HCT116 (cell line): ENCODE data around the gene ACTN1. TPM values are rescaled to one million over a fixed set of nuclear protein-coding genes. Genes with fewer than 3 reads are reported as not detected.

ENCODE experiments used
- ATAC-seq: fragments of 200-7000 bp; cut with Tn5 transposase; 2 replicates; pipeline ENCODE4 v1.9.1; 2020; ENCODE audit warnings: mild to moderate bottlenecking, moderate library complexity
- BruUV-seq: library from RNA; stranded (reverse); fragments of 400-500 nt; replicated peaks from 2 replicates; lab custom pipeline; 2021; lab: Mats Ljungman, UMichigan
- CTCF ChIA-PET: fragments of 300-600 bp; sonication (Branson Sonifier 250); formaldehyde crosslinking; loops from one replicate; lab custom pipeline; 2021; ENCODE audit warnings: antibody characterized with exemption; lab: Charles Lee
- POLR2A ChIA-PET: fragments of 300-600, 350-600 bp; sonication (Branson Sonifier 250); formaldehyde crosslinking; loops from one replicate; lab custom pipeline; 2021; ENCODE audit warnings: antibody characterized with exemption; lab: Charles Lee
- RAD21 ChIA-PET, 2 experiments: fragments of 300-600 bp; sonication (Branson Sonifier 250); formaldehyde crosslinking; loops; one replicate each; lab custom pipeline; 2023; ENCODE audit warnings: low total read pairs in 2 of 2; ENCODE audit not compliant: uncharacterized antibody in 2 of 2, unreplicated experiment in 2 of 2, low non-redundant PET in 1 of 2; lab: Charles Lee
- DNase-seq: peaks from one replicate; pipeline ENCODE4 v3.0.0-alpha.2; 2010; ENCODE audit warnings: low read depth, low spot score
- H2AFZ ChIP-seq: fragments of 200-600 bp; shearing (Covaris generic), sonication (generic); 2 replicates; pipeline ENCODE4 v1.6.1; 2017; ENCODE audit warnings: low read depth, mixed run types, mixed read lengths, antibody characterized with exemption, low read length; ENCODE audit not compliant: poor library complexity, severe bottlenecking
- H3K27ac ChIP-seq: 2 replicates; pipeline ENCODE4 v1.5.1; 2012; ENCODE audit warnings: low read depth, low read length
- H3K27me3 ChIP-seq: fragments of 200-600 bp; sonication (generic); 2 replicates; pipeline ENCODE4 v1.6.1; 2016; ENCODE audit warnings: mixed run types, low read length, mixed read lengths; ENCODE audit not compliant: insufficient read depth
- H3K36me3 ChIP-seq, 2 experiments: fragments of 200-500 bp in 1 of 2; fragments of 200-600 bp in 1 of 2; sonication (Bioruptor generic) in 1 of 2; sonication (generic) in 1 of 2; 2 replicates each; pipeline versions ENCODE4 v1.5.1 to v1.6.1; 2014 to 2016; ENCODE audit warnings: low read length in 2 of 2, inconsistent platforms in 1 of 2, mixed read lengths in 1 of 2, mixed run types in 1 of 2; ENCODE audit not compliant: insufficient read depth in 2 of 2, control insufficient read depth in 1 of 2
- H3K4me1 ChIP-seq, 2 experiments: fragments of 200-600 bp in 1 of 2; sonication (generic) in 1 of 2; 2 replicates each; pipeline versions ENCODE4 v1.5.1 to v1.6.1; 2012 to 2017; ENCODE audit warnings: low read length in 2 of 2, inconsistent platforms in 1 of 2, mild to moderate bottlenecking in 1 of 2, mixed read lengths in 1 of 2, mixed run types in 1 of 2, moderate library complexity in 1 of 2; ENCODE audit not compliant: insufficient read depth in 2 of 2, control insufficient read depth in 1 of 2
- H3K4me2 ChIP-seq: fragments of 200-600 bp; sonication (generic); 2 replicates; pipeline ENCODE4 v1.6.1; 2017; ENCODE audit warnings: mixed run types, low read length, mixed read lengths
- H3K4me3 ChIP-seq, 2 experiments: fragments of 200-600 bp in 1 of 2; sonication (generic) in 1 of 2; replicated peaks in 1 of 2; 2 replicates each; pipeline ENCODE4 v1.5.1; 2011 to 2016; ENCODE audit warnings: low read length in 2 of 2, control low read depth in 1 of 2, low read depth in 1 of 2, mild to moderate bottlenecking in 1 of 2, mixed read lengths in 1 of 2, mixed run types in 1 of 2
- H3K79me2 ChIP-seq: fragments of 200-600 bp; sonication (generic); 2 replicates; pipeline ENCODE4 v1.6.1; 2017; ENCODE audit warnings: mild to moderate bottlenecking, mixed run types, low read length, moderate library complexity, mixed read lengths; ENCODE audit not compliant: insufficient read depth
- H3K9ac ChIP-seq: fragments of 200-600 bp; sonication (generic); 2 replicates; pipeline ENCODE4 v1.6.1; 2016; ENCODE audit warnings: low read length, mixed read lengths
- H3K9me2 ChIP-seq: fragments of 200-600 bp; sonication (generic), shearing (Covaris generic); 2 replicates; pipeline ENCODE4 v1.6.1; 2017; ENCODE audit warnings: mixed run types, mild to moderate bottlenecking, moderate library complexity; ENCODE audit not compliant: insufficient read depth
- H3K9me3 ChIP-seq, 2 experiments: fragments of 200-500 bp in 1 of 2; fragments of 200-600 bp in 1 of 2; sonication (Bioruptor generic) in 1 of 2; sonication (generic) in 1 of 2; 2 replicates each; pipeline ENCODE4 v1.6.1; 2014 to 2017; ENCODE audit warnings: low read length in 2 of 2, mixed read lengths in 2 of 2, inconsistent platforms in 1 of 2, low read depth in 1 of 2, mild to moderate bottlenecking in 1 of 2, mixed run types in 1 of 2, moderate library complexity in 1 of 2; ENCODE audit not compliant: control insufficient read depth in 1 of 2, insufficient read depth in 1 of 2
- H4K20me1 ChIP-seq: fragments of 200-600 bp; sonication (generic), shearing (Covaris generic); 2 replicates; pipeline ENCODE4 v1.6.1; 2017; ENCODE audit warnings: mixed run types, mild to moderate bottlenecking, moderate library complexity; ENCODE audit not compliant: insufficient read depth
- CBX3 ChIP-seq: IDR thresholded peaks from 2 replicates; pipeline ENCODE4 v1.6.1; 2012; ENCODE audit warnings: low read depth
- CEBPB ChIP-seq: IDR thresholded peaks from 2 replicates; pipeline ENCODE4 v1.6.1; 2012; ENCODE audit warnings: low read depth
- EGR1 ChIP-seq: IDR thresholded peaks from 2 replicates; pipeline ENCODE4 v1.6.1; 2012; ENCODE audit warnings: low read depth
- EZH2phosphoT487 ChIP-seq: fragments of 200-600 bp; IDR thresholded peaks from 2 replicates; pipeline ENCODE4 v1.6.1; 2018; ENCODE audit warnings: antibody characterized with exemption, borderline replicate concordance
- FOSL1 ChIP-seq: IDR thresholded peaks from 2 replicates; pipeline ENCODE4 v1.6.1; 2012; ENCODE audit warnings: low read depth
- MAX ChIP-seq: IDR thresholded peaks from 2 replicates; pipeline ENCODE4 v1.6.1; 2012
- POLR2AphosphoS5 ChIP-seq: IDR thresholded peaks from 2 replicates; pipeline ENCODE4 v1.6.1; 2011; ENCODE audit warnings: mild to moderate bottlenecking, low read depth, low read length, moderate library complexity
- RAD21 ChIP-seq: IDR thresholded peaks from 2 replicates; pipeline ENCODE4 v1.6.1; 2012; ENCODE audit warnings: low read depth, mild to moderate bottlenecking
- REST ChIP-seq: IDR thresholded peaks from 2 replicates; pipeline ENCODE4 v1.6.1; 2012; ENCODE audit warnings: low read depth
- SP1 ChIP-seq: IDR thresholded peaks from 2 replicates; pipeline ENCODE4 v1.6.1; 2012; ENCODE audit warnings: low read depth
- TCF7L2 ChIP-seq: IDR thresholded peaks from 2 replicates; pipeline ENCODE4 v1.7.0; 2011; ENCODE audit warnings: borderline replicate concordance, inconsistent platforms; ENCODE audit not compliant: insufficient read depth, insufficient read length; ENCODE audit errors: extremely low read depth
- YY1 ChIP-seq: IDR thresholded peaks from 2 replicates; pipeline ENCODE4 v1.6.1; 2011; ENCODE audit warnings: low read length, low read depth, moderate library complexity, mild to moderate bottlenecking; ENCODE audit not compliant: insufficient replicate concordance; ENCODE audit errors: extremely low read depth
- ZBTB33 ChIP-seq: IDR thresholded peaks from 2 replicates; pipeline ENCODE4 v1.6.1; 2011; ENCODE audit warnings: mild to moderate bottlenecking, low read length, moderate library complexity; ENCODE audit not compliant: insufficient replicate concordance; ENCODE audit errors: extremely low read depth
- intact Hi-C: fragments of 100-400 bp; cut with micrococcal nuclease; formaldehyde crosslinking; loops from 2 replicates; pipeline ENCODE4 v1.10.0; 2022
- total RNA-seq: library from RNA; stranded (reverse); gene quantifications from one replicate; pipeline ENCODE4 v1.2.1, GENCODE V29; 2021; ENCODE audit not compliant: unreplicated experiment

The ACTN1 gene
- total RNA-seq, 1 experiment from 2014 or later, result 123 TPM

- Histone ChIP-seq H3K36me3 (peaks cover 29 to 50% of the 10 kb centered on the region in 2 experiments; a peak in 3 of 4 replicates), H3K9me2 (no peaks in the 10 kb centered on the region), H2AFZ (no peak overlapping the region), H3K79me2 (peaks cover 8% of the 10 kb centered on the region), H3K4me1 (peaks cover 0 to 10% of the 10 kb centered on the region in 2 experiments; a peak in 2 of 4 replicates), H3K4me2 (no peak overlapping the region), H3K9me3 (no peaks in the 10 kb centered on the region), H3K27ac (no peak overlapping the region), H3K4me3 (no peak overlapping the region)
- CTCF ChIA-PET, result no interaction called here
- no peak for DNase-seq
- intact Hi-C loops, result no loop called here
- RAD21 ChIA-PET, result no interaction called here
- BruUV-seq, result no TSS peak
- TF ChIP-seq TCF7L2, result no peak
- TF ChIP-seq, all 23 proteins: peak for 0
- ATAC-seq, result no peak
- no peaks in the 10 kb centered on the region for H4K20me1 ChIP-seq
- POLR2A ChIA-PET, result no interaction called here
- no peak overlapping the region for H3K9ac ChIP-seq
- no peaks in the 10 kb centered on the region for H3K27me3 ChIP-seq
These were observed 101.0 kb downstream of the ACTN1 start for GRCh38 chr14:68877993-68878575.

- H3K4me2 ChIP-seq, result no peak overlapping the region
- peaks cover 8% of the 10 kb centered on the region for H3K79me2 ChIP-seq
- intact Hi-C loops, result no loop called here
- peaks cover 24 to 57% of the 10 kb centered on the region in 2 experiments; a peak in 3 of 4 replicates for H3K36me3 ChIP-seq
- H3K4me1 ChIP-seq, result peaks cover 0 to 10% of the 10 kb centered on the region in 2 experiments; a peak in 2 of 4 replicates
- H3K27ac ChIP-seq, result no peak overlapping the region
- no peak overlapping the region for H3K4me3 ChIP-seq
- H3K9me2 ChIP-seq, result no peaks in the 10 kb centered on the region
- RAD21 ChIA-PET, result no interaction called here
- no peak overlapping the region for H2AFZ ChIP-seq
- H4K20me1 ChIP-seq, result no peaks in the 10 kb centered on the region
- DNase-seq (no peak), ATAC-seq (no peak)
- no TSS peak for BruUV-seq
- CTCF ChIA-PET, result no interaction called here
- no peaks in the 10 kb centered on the region for H3K9me3 ChIP-seq
- H3K27me3 ChIP-seq, result no peaks in the 10 kb centered on the region
- no peak overlapping the region for H3K9ac ChIP-seq
- POLR2A ChIA-PET, result no interaction called here
- TF ChIP-seq FOSL1, result no peak
- TF ChIP-seq CBX3, result no peak
- TF ChIP-seq YY1, result no peak
- TF ChIP-seq ZBTB33, result no peak
- no peak for TF ChIP-seq SP1
- TF ChIP-seq RAD21, result no peak
- no peak for TF ChIP-seq MAX
- TF ChIP-seq POLR2AphosphoS5, result no peak
- no peak for TF ChIP-seq EGR1
- TF ChIP-seq REST, result no peak
- TF ChIP-seq TCF7L2, result no peak
- TF ChIP-seq EZH2phosphoT487, result no peak
- no peak for TF ChIP-seq CEBPB
These were observed 102.1 kb downstream of the ACTN1 start for GRCh38 chr14:68876976-68877375.
